Measurements from ENCODE around the gene HHAT. TPM values are rescaled to one million over a fixed set of nuclear protein-coding genes. Genes with fewer than 3 reads are reported as not detected.

The HHAT gene
- total and polyA plus RNA-seq, 2 donors (not counting 3 experiments of a cell fraction or from before 2014, with no cell fraction given) = 2.4 to 4.3 TPM

GRCh38 chr1:210371916-210372315 is 43.2 kb downstream of the HHAT start:
- Histone ChIP-seq H3K4me3 (replicated peaks in 1 of 3; ENCODE audit: insufficient read depth in 1 of 3, low read depth in 1 of 3, low read length in 3 of 3) (no peak overlapping the region), H3K4me1 (ENCODE audit: control insufficient read depth, extremely low read depth, insufficient read depth, low read length) (peaks cover 7% of the 10 kb centered on the region), H3K9me1 (replicated peaks; ENCODE audit: control insufficient read depth, extremely low read depth, insufficient read depth, low read length) (no peaks in the 10 kb centered on the region), H4K20me1 (replicated peaks; ENCODE audit: control insufficient read depth, extremely low read depth, insufficient read depth, low read length) (no peaks in the 10 kb centered on the region), H3K27me3 (ENCODE audit: control insufficient read depth in 2 of 2, insufficient read depth in 2 of 2, low read length in 2 of 2) (no peaks in the 10 kb centered on the region), H3K9me3 (replicated peaks; ENCODE audit: control insufficient read depth, insufficient read depth, low read length) (no peaks in the 10 kb centered on the region), H3K79me2 (ENCODE audit: control insufficient read depth, insufficient read depth, low read length) (no peaks in the 10 kb centered on the region), H3K27ac (ENCODE audit: insufficient read depth, low read depth, low read length) (no peak overlapping the region), H3K36me3 (ENCODE audit: control insufficient read depth in 2 of 2, extremely low read depth in 1 of 2, insufficient read depth in 2 of 2, low read length in 2 of 2) (no peaks in the 10 kb centered on the region), H3K9ac (replicated peaks; ENCODE audit: extremely low read depth, insufficient read depth, low read length) (no peak overlapping the region), H3K4me2 (ENCODE audit: insufficient read depth, low read length) (no peak overlapping the region), H2AFZ (ENCODE audit: low read depth, low read length) (no peak overlapping the region)
- intact Hi-C loops (cut with micrococcal nuclease) (loop anchor here (10.0 kb wide), 1 partner anchor 507 kb away; no protein-coding TSS in a partner anchor), dilution Hi-C loops (cut with MboI; ENCODE audit: extremely low pct_ligation_motif_present, low sequenced_read_pairs) (loop anchor here (25.0 kb wide), 1 partner anchor 535 kb away; the partner anchor contains the start of gene UTP25)
- DNase-seq (ENCODE audit: low read depth, low spot score) = no peak
- no TSS peak for BruUV-seq (replicated peaks)
- POLR2A ChIA-PET = no interaction called here
- CTCF ChIA-PET = interaction anchor here (1.2 to 3.3 kb wide), 2 partner anchors 8 to 18 kb away, joined by 3 to 16 read pairs; no protein-coding TSS in a partner anchor
- TF ChIP-seq FOS (IDR thresholded peaks at IDR 0.05; ENCODE audit: borderline replicate concordance, insufficient read depth, low read length) (no peak), POLR2A (IDR thresholded peaks at IDR 0.05; ENCODE audit: low read depth, low read length) (no peak), MYC (IDR thresholded peaks at IDR 0.05; ENCODE audit: low read depth, low read length) (no peak), EZH2 (IDR thresholded peaks at IDR 0.05; ENCODE audit: borderline replicate concordance, low read depth, low read length, severe bottlenecking) (no peak), GATA2 (IDR thresholded peaks at IDR 0.05; ENCODE audit: insufficient read depth, insufficient read length, low read depth, low read length) (no peak), JUN (IDR thresholded peaks at IDR 0.05; ENCODE audit: borderline replicate concordance, insufficient read depth, insufficient read length, low read depth) (no peak), CTCF (IDR thresholded peaks at IDR 0.05; ENCODE audit: extremely low read depth in 1 of 2, insufficient read depth in 1 of 2, low read depth in 1 of 2, low read length in 2 of 2) (no peak), POLR2AphosphoS5 (IDR thresholded peaks at IDR 0.05; ENCODE audit: insufficient read depth, low read depth, low read length) (no peak)
- TF ChIP-seq, protein P1, sequence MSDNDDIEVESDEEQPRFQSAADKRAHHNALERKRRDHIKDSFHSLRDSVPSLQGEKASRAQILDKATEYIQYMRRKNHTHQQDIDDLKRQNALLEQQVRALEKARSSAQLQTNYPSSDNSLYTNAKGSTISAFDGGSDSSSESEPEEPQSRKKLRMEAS (IDR thresholded peaks at IDR 0.05; ENCODE audit: insufficient read depth, insufficient read length) = no peak
- FAIRE-seq = no peak
